HG03571 (cell line): ENCODE measurements around the gene GNL3.
"Not testable (repeated sequence)": the region's sequence is repeated elsewhere in the genome, so short reads cannot be mapped to it uniquely, and the experiment has no call there.

Experiments used
- ATAC-seq: cut with Tn5 transposase; IDR thresholded peaks from one replicate; pipeline ENCODE4 v1.9.1; 2021; ENCODE audit not compliant: unreplicated experiment

The GNL3 gene

DNA sequence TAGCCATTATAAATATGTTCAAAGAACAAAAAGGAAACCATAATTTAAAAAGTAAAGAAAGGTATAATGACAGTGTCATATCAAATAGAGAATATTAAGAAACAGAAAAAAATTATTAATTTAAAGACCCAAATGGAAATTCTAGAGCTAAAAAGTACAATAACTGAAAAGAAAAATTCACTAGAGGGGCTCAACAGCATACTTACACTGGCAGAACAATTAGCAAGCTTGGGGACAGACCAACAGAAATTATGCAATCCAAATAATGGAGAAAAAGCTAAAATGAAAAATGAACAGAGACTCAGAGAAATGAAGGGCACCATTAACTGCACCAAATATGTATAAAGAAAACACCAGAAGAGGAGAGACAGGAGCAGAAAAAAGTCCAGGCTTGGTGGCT is 33.8 kb downstream of the GNL3 start:
- no peak for ATAC-seq

DNA sequence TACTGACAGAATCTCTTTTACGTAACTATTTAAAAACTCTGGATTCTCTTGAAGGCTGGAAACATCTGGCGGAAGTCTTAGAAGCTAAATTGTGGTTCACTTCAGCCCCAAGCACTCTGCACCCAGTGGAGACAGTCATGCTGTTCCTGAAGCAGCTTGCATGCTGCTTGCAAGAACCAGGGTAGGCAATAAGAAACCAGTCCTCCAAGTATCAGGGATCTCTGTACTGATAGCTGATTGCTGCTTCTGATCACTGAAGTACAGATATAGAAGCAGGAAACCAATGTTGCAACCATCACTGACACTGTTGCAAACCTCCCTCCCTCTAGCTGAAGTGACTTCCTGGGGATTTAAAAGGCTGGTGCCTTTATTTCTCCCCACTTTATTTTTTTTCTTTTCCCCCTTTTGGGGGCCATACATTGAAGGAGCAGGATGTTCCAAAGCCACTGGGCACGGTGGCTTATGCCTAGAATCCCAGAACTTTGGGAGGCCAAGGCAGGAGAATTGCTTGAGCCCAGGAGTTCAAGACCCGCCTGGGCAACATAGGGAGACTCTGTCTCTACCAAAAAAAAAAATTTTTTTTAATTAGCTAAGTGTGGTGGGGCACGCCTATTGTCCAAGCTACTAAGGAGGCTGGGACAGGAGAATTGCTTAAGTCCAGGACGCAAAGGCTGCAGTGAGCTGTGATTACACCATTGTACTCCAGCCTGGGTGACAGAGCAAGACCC is 35.3 kb downstream of the GNL3 start:
- no peak for ATAC-seq

GRCh38 chr3:52721730-52722008 is 35.8 kb downstream of the GNL3 start:
- ATAC-seq = no peak

DNA sequence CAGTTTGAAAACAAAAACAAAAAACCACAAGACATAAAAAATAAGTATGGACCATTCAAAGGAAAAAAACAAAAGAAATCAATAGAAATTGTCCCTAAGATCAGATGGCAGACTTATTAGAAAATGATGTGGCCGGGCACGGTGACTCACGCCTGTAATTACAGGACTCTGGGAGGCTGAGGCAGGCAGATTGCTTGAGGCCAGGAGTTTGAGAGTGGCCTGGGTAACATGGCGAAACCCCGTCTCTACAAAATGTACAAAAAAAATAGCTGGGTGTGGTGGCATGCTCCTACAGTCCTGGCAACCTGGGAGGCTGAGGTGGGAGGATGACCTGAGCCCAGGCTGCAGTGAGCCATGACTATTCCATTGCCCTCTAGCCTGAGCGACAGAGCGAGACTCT is 36.7 kb downstream of the GNL3 start:
- no peak for ATAC-seq

- ATAC-seq = no peak
These were observed 38.1 kb downstream of the GNL3 start for GRCh38 chr3:52723935-52724334.

- no peak for ATAC-seq
These were observed 38.7 kb downstream of the GNL3 start for GRCh38 chr3:52724511-52724910.

GRCh38 chr3:52728753-52729152 is 42.9 kb downstream of the GNL3 start:
- not testable (repeated sequence) for ATAC-seq

DNA sequence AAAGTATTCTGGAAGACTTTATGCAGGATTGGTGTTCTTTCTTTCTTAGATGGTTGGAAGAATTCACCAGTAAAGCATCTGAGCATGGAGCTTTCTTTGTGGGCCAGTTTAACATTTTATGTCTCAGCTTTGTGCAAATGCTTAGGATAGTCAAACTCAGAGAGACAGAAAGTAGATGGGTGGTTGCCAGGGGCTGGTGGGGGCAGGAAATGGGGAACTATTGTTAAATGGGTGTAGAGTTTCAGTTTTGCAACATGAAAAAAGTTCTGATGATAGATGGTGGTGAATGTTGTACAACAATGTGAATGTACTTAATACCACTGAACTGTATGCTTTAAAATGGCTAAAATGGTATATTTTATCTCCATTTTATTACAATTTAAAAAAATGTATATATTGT is 44.8 kb downstream of the GNL3 start:
- no peak for ATAC-seq

DNA sequence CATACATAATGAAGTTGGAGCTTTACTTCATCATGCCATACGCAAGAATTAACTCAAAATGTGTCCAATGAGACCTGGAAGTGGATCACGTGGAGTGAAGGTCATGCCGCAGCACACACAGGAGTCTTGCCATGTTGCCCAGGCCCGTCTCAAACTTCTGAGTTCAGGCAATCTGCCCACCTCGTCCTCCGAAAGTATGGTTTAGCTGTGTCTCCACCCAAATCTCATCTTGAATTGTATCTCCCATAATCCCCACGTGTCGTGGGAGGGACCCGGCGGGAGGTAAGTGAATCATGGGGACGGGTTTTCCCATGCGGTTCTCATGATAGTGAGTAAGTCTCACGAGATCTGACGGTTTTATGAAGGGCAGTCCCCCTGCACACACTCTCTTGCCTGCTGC is 45.8 kb downstream of the GNL3 start:
- ATAC-seq = no peak

GRCh38 chr3:52733256-52733891 is 47.5 kb downstream of the GNL3 start:
- ATAC-seq = no peak

DNA sequence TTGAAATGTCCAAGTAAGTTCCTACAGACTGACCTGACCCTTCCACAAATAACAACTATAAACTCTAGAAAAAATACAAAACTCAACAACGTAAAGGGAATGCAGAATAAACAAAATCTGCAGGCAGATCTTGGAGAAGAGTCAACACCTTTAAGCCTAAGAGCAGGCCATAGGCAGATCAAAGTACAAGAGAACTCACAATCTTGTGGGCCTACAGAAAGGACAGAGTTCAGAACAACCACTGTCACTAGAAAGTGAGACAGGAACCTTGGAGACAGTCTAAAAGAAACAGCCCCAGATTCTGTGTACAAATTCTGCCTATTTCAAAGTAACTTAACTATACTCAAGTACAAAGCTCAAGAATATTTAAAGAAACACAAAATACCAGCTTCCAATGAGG is 53.9 kb downstream of the GNL3 start:
- no peak for ATAC-seq

- no peak for ATAC-seq
These were observed 56.7 kb downstream of the GNL3 start for GRCh38 chr3:52742418-52743041.

GRCh38 chr3:52743152-52743551 is 57.3 kb downstream of the GNL3 start:
- ATAC-seq = no peak

DNA sequence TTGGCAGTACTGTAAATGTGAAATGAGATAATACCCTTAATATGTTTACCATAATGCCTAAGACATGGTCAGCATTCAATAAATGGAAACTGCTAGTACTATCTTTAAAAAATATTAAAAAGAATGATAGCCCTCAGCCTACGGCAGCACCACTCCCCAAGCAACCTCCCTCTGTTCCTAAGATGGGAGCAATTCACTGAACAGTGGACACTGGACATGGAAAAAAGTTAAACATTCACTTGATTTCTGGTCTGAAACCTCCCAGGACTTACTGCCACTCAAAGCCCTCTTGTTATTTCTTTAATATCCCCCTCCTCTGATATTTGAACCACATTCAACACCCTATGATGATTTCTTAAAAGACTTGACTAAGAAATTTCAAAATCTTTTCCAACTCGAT is 57.9 kb downstream of the GNL3 start:
- ATAC-seq = no peak
